Mucosa of stomach (tissue), 1 donor: ENCODE results near the gene RHBG.
"Not testable (repeated sequence)": the region's sequence is repeated elsewhere in the genome, so short reads cannot be mapped to it uniquely, and the experiment has no call there.

ENCODE experiments used
- H3K27me3 ChIP-seq: one replicate; pipeline ENCODE4 v1.7.0; 2013; ENCODE audit warnings: mild to moderate bottlenecking, low read length; ENCODE audit not compliant: control insufficient read depth, insufficient read depth
- H3K36me3 ChIP-seq: one replicate; pipeline ENCODE4 v1.7.0; 2013; ENCODE audit warnings: low read length; ENCODE audit not compliant: control insufficient read depth, insufficient read depth
- H3K4me1 ChIP-seq: one replicate; pipeline ENCODE4 v1.7.0; 2013; ENCODE audit warnings: mild to moderate bottlenecking, low read length; ENCODE audit not compliant: control insufficient read depth, insufficient read depth
- H3K4me3 ChIP-seq: one replicate; pipeline ENCODE4 v1.7.0; 2013; ENCODE audit warnings: low read length
- H3K9ac ChIP-seq: one replicate; pipeline ENCODE4 v1.7.0; 2013; ENCODE audit warnings: mild to moderate bottlenecking, low read length, moderate library complexity
- H3K9me3 ChIP-seq: one replicate; pipeline ENCODE4 v1.7.0; 2013; ENCODE audit warnings: mild to moderate bottlenecking, low read length, moderate library complexity; ENCODE audit not compliant: control insufficient read depth
- donor health status: Pancreatic carcinoma.

Gene RHBG

DNA sequence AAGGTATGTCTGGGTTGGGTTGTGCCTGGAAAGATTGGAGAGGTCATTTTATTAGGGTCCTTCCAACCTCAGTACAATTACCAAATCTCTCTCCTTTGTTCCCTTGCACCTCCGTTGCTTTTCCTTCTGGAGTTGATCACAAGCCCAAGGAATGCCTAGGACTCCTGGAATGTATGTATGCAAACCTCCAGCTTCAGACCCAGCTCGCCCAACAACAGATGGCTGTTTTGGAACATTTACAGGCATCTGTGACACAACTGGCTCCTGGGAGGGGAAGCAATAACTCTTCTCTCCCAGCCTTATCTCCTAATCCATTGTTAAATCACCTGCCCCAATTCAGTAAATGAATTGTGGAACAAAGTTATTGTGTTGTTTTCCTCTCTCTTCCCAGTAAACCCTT lies 22.4 kb upstream of the RHBG start:
- Histone ChIP-seq H3K36me3 (no peaks in the 10 kb centered on the region), H3K9me3 (no peaks in the 10 kb centered on the region), H3K4me3 (no peak overlapping the region), H3K27me3 (no peaks in the 10 kb centered on the region), H3K9ac (no peak overlapping the region), H3K4me1 (no peaks in the 10 kb centered on the region)

DNA sequence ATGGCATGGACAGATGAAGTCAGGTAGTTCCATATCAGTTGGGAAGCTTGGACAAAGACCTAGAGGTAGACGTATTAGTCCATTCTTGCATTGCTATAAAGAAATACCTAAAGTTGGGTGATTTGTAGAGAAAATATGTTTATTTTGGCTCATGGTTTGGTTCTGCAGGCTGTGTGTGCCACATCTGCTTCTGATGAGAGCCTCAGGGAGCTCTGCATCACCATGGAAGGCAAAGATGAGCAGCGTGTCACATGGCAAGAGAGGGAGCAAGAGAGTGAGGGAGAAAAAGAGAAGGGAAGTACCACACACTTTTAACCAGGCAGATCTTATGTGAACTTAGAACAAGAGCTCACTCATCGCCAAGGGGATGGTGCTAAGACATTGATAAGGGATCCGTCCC lies 21.7 kb upstream of the RHBG start:
- H3K36me3 ChIP-seq = no peaks in the 10 kb centered on the region
- H3K9ac ChIP-seq = no peak overlapping the region
- no peaks in the 10 kb centered on the region for H3K4me1 ChIP-seq
- no peaks in the 10 kb centered on the region for H3K27me3 ChIP-seq
- no peak overlapping the region for H3K4me3 ChIP-seq
- no peaks in the 10 kb centered on the region for H3K9me3 ChIP-seq

DNA sequence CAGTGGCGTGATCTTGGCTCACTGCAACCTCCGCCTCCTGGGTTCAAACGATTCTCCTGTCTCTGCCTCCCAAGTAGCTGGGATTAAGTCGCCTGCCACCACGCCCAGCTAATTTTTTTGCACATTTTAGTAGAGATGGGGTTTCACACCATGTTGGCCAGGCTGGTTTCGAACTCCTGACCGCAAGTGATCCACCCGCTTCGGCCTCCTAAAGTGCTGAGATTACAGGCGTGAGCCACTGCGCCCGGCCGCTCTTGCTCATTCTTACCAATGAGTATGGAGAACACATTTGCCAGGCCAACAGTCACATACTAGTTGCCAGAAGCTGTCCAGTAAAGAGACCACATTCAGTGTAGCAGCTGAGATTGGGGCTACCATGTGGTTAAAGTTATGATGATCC lies 16.5 kb upstream of the RHBG start:
- not testable (repeated sequence) for H3K9ac ChIP-seq, H3K4me3 ChIP-seq, H3K4me1 ChIP-seq, H3K9me3 ChIP-seq, H3K36me3 ChIP-seq
- peaks cover 18% of the 10 kb centered on the region for H3K27me3 ChIP-seq

DNA sequence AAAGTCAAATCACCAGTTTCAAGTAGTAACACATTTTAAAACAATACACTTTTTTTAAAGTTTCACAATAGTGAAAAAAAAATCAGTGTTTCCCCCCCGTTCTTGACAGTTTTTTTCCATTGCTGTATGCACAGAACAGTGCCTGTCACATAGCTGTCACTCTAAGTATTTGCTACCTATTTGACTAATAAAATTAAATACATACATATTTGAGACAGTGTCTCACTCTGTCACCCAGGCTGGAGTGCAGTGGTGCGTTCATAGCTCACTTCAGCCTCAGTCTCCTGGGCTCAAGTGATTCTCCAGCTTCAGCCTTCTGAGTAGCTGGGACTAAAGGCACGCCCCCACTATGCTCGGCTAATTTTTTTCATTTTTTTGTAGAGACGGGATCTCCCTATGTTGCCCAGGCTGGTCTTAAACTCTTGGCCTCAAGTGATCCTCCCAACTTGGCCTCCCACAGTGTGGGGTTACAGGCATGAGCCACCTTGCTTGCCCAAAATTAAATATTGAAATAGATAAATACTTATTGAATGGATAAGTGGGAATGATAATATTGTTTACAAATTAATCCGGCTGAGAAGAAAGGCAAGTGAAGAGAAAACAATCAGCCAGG lies 12.6 kb upstream of the RHBG start:
- H3K9ac ChIP-seq = no peak overlapping the region
- H3K27me3 ChIP-seq = peaks cover 20% of the 10 kb centered on the region
- no peaks in the 10 kb centered on the region for H3K9me3 ChIP-seq
- H3K36me3 ChIP-seq = no peaks in the 10 kb centered on the region
- peaks cover 7% of the 10 kb centered on the region for H3K4me1 ChIP-seq
- H3K4me3 ChIP-seq = no peak overlapping the region

DNA sequence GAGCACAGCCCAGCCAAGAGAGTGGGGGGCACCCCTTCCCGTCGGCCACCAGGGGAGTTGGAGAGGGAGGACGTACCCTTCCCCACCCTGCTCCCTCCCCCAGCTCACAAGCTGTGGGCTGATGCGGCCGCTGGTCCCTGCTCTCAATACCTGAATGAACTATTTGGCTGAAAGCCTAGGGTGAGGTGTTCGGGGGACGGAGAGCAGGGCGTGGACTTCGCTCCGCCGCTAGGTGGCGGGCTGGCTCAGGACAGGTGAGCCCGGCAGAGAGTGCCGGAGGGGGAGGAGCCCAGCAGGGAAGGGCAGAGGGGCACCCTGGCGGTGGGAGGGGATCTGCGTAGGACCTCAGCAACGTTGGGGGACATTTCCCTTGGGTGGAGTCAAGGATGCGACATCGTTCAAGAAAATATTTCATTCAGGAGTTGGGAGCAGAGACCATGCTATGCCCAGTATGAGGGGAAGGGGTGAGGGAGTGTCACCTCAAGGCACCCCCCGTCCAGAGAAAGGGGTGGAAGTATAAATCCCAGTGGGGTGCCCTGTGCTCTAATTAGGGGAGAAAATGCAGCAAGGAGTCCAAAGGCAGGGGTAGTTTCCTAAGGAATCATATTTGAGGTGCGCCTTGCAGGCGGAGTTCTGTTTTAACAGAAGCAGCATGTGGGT lies 12.0 kb upstream of the RHBG start:
- Histone ChIP-seq H3K4me1 (peaks cover 7% of the 10 kb centered on the region), H3K4me3 (no peak overlapping the region), H3K9me3 (no peaks in the 10 kb centered on the region), H3K36me3 (no peaks in the 10 kb centered on the region), H3K27me3 (peaks cover 20% of the 10 kb centered on the region), H3K9ac (no peak overlapping the region)

DNA sequence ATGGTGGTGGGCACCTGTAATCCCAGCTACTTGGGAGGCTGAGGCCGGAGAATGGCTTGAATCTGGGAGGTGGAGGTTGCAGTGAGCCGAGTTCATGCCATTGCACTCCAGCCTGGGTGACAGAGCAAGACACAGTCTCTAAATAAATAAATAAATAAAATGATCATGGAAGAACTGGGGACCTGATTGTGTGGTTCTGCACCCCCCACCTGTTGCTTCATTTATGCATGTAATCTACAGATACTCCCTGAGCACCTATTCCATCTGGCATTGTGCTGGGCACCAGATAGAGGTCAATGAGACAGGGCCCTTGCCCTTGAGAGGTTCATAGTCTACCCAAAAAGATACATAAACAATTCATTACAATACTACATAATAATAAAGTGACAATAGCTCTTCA lies 11.0 kb upstream of the RHBG start:
- Histone ChIP-seq H3K4me1 (peaks cover 7% of the 10 kb centered on the region), H3K36me3 (no peaks in the 10 kb centered on the region), H3K9ac (no peak overlapping the region), H3K9me3 (no peaks in the 10 kb centered on the region), H3K4me3 (no peak overlapping the region), H3K27me3 (peaks cover 20% of the 10 kb centered on the region)

DNA sequence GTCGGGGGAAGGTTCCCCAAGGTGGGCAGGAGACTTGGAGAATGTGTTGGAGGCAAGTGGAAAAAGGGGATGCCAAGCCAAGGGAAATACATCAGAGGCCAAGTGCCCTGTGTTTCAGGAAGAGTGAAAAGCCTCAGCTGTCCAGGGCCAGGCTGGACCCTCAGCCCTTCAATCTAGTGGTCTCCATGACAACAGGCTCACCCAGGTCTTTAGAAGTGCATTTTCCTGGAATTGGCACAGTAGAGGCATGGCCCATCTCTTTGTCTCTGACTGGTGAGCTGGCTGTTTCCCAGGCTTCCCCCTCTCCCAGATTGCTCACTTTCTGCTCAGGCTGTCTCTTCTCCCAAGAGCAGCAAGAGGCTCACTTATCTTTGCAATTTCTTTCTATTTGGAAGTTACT lies 10.4 kb upstream of the RHBG start:
- peaks cover 7% of the 10 kb centered on the region for H3K4me1 ChIP-seq
- no peaks in the 10 kb centered on the region for H3K9me3 ChIP-seq
- no peak overlapping the region for H3K4me3 ChIP-seq
- no peak overlapping the region for H3K9ac ChIP-seq
- H3K27me3 ChIP-seq = peaks cover 20% of the 10 kb centered on the region
- H3K36me3 ChIP-seq = no peaks in the 10 kb centered on the region

DNA sequence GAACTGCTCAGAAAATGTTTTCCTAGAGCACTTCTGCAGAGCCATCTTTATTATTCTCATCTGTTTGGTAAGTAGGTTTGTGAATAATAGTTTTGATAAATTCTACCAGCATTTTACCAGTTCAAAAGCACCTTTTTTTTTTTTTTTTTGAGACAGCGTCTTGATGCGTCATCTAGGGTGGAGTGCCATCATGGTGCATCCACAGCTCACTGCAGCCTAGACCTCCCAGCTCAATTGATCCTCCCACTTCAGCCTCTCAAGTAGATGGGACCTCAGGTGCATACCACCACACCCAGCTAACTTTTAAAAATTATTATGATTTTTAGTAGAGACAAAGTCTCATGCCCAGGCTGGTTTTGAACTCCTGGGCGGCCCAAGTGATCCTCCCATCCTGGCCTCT lies 9.8 kb upstream of the RHBG start:
- H3K9ac ChIP-seq = no peak overlapping the region
- no peaks in the 10 kb centered on the region for H3K9me3 ChIP-seq
- H3K36me3 ChIP-seq = no peaks in the 10 kb centered on the region
- H3K4me1 ChIP-seq = peaks cover 7% of the 10 kb centered on the region
- peaks cover 17% of the 10 kb centered on the region for H3K27me3 ChIP-seq
- no peak overlapping the region for H3K4me3 ChIP-seq

DNA sequence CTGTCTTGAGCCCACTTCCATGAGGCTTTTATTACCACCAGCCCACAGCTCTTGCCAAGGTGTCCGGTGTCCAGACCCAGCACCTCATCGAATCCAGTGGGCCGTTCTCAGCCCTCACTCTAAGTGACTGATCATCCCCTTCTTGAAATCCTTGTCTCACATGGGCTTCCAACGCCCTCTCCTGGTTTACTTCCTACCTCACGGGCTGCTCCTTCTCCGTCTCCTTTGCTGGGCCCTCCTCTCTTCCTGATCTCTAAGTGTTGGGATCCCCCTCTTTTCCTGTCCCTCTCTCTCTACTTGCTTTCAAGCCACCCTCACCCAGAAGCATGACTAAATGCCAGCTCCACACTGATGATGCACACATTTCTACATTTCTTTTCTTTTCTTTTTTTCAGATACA lies 9.0 kb upstream of the RHBG start:
- Histone ChIP-seq H3K27me3 (peaks cover 16% of the 10 kb centered on the region), H3K9me3 (no peaks in the 10 kb centered on the region), H3K36me3 (no peaks in the 10 kb centered on the region), H3K9ac (no peak overlapping the region), H3K4me3 (no peak overlapping the region), H3K4me1 (peaks cover 7% of the 10 kb centered on the region)

DNA sequence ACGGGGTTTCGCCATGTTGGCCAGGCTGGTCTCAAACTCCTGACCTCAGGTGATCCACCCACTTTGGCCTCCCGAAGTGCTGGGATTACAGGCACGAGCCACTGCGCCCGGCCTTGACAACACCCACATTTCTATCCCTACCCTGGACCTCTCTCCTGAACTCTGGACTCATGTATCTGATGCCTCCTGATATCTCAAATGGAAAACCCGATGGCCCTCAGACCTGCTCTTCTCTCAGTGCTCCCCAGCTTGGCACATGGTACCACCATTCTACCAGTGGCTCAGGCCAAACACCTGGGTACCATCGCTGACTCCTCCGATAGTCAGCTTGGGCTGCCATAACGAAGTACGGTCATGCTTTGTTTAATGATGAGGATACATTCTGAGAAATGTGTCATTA lies 8.5 kb upstream of the RHBG start:
- Histone ChIP-seq H3K9ac (no peak overlapping the region), H3K4me1 (peaks cover 7% of the 10 kb centered on the region), H3K4me3 (no peak overlapping the region), H3K27me3 (peaks cover 16% of the 10 kb centered on the region), H3K36me3 (no peaks in the 10 kb centered on the region), H3K9me3 (no peaks in the 10 kb centered on the region)

DNA sequence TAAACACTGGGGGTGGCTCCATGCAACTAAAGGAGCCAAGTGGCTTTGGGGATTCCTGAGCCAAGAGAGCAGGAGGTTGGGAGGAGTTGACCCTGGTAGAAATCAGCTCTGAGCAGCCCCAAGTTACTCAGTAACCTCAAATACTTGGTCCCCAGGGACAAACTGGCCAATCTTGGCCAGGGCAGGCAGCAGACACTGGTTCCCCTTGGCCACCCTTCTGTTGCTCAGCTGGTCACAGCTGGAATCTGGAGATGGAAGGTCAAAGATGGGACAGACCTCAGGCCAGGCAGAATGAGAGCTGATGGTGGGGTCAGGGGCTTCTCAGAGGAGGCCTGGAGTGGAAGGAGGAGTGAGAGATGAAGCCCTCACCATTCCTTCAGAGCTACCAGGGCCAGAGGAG lies 3.3 kb upstream of the RHBG start:
- H3K9me3 ChIP-seq = no peaks in the 10 kb centered on the region
- no peak overlapping the region for H3K4me3 ChIP-seq
- no peaks in the 10 kb centered on the region for H3K4me1 ChIP-seq
- H3K36me3 ChIP-seq = no peaks in the 10 kb centered on the region
- peaks cover 32% of the 10 kb centered on the region for H3K27me3 ChIP-seq
- no peak overlapping the region for H3K9ac ChIP-seq

DNA sequence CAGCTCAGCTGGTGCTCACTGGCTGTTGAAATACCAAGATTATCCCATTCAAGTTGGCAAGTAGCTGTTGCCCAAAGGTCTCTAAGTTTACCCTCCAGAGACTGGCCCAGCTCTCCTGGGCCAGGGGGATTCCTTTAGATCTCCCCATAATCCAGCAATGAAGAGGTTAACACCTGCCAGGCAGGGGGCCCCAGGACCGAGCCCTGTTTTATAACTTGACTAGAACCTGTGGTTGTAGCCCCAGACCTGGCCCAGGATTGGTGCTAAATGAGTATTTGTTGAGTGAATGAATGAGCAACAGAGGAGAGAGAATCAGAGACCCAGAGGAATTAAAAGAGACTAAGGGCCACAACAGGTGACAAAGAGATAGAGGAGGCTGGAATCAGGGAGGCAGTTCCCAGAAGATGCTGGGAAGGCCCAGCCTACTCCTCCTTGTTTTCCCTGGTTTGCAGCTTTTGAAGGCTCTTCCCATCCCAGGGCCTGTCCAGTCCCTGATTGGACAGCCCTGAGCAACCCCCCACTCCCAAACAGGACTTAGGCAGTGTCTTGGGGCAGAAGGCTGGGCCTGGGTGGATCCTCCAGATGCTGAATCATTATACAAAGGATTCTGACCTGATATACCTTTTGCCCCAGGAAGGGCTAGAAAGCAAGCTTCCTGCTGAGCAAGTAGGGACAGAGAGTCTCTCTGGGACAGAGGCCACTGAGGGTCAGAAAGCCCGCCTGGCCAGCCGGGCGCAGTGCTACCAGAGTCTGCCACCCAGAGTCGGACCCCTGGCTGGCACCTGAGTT lies 2.4 kb upstream of the RHBG start:
- H3K27me3 ChIP-seq = peaks cover 32% of the 10 kb centered on the region
- no peak overlapping the region for H3K4me3 ChIP-seq

More for the DNA sequence above, 2.4 kb upstream of the RHBG start:
- no peaks in the 10 kb centered on the region for H3K36me3 ChIP-seq
- H3K9me3 ChIP-seq = no peaks in the 10 kb centered on the region
- H3K4me1 ChIP-seq = no peaks in the 10 kb centered on the region
- H3K9ac ChIP-seq = no peak overlapping the region
